Measurements from ENCODE around the gene SUFU.
"Not testable (repeated sequence)": the region's sequence is repeated elsewhere in the genome, so short reads cannot be mapped to it uniquely, and the experiment has no call there.

The SUFU gene

DNA sequence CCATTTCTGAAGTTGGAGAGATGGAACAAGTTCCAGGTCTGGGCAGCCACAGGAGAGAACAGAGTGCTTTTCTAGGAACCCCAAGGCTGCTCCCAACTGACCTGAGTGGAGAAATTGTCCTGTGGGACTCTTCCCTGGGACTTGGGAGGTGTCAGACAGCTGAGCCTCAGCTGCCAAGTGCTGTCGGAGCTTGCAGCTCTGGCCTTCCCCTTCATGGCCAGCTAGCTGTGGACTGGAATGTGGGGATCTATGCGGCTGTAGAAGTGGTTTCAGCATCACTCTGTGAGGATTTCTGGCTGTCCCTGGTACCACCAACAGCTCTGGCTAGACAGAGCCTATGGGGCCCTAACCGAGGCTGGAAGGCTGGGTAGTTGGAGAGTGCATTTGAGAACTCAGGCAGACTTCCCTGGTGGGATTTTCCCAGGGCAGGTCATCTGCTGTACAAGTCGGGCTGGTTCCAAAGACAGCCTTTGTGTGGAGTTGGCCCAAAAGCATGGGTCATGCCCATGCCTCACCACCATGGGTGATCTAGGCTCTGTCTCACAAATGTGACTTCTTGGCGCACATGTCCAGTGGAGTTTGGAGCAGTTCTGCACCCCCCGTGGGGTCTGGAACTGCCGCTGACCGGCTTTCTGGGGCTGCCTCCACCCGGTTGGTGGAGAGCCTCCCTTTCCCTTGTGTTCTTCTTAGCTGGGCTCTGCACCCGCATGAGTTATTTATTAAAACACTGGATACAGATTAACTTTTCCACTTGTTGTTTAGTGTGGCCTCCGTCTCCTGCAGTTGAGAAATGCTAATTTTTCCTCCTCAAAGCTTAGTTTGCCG is 10.9 kb downstream of the SUFU start:
- no peak for DNase-seq
- no peak for TF ChIP-seq GATA1 (IDR thresholded peaks at IDR 0.05; ENCODE audit: low read depth, low read length)
- TF ChIP-seq POLR2A (IDR thresholded peaks at IDR 0.05; ENCODE audit: low read length) = no peak

GRCh38 chr10:102515724-102516123 is 12.0 kb downstream of the SUFU start:
- TF ChIP-seq GATA1 (IDR thresholded peaks at IDR 0.05; ENCODE audit: low read depth, low read length) (no peak), POLR2A (IDR thresholded peaks at IDR 0.05; ENCODE audit: low read length) (no peak)
- DNase-seq = no peak

DNA sequence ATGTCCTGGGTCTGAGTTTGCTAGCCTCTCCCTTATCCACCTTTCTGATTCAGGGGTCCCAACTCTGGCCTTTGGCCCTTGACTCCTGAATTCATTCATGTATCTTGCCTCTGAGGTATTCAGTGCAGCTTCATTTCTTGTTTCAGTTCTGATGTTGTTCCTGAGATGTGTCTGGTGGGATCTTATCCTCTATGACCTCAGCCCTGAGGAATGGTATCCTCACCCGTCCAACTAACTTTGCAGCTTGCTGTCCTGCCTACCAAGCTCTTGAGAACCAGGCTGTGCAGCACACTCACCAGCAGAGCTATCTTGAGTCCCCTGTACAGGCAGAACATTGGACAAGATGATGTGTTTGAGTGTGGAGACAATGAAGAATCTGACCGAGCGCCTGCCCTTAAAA is 13.8 kb downstream of the SUFU start:
- DNase-seq = no peak
- TF ChIP-seq POLR2A (IDR thresholded peaks at IDR 0.05; ENCODE audit: low read length) = no peak
- TF ChIP-seq GATA1 (IDR thresholded peaks at IDR 0.05; ENCODE audit: low read depth, low read length) = no peak

GRCh38 chr10:102519246-102519825 is 15.6 kb downstream of the SUFU start:
- no peak for TF ChIP-seq POLR2A (IDR thresholded peaks at IDR 0.05; ENCODE audit: low read length)
- TF ChIP-seq GATA1 (IDR thresholded peaks at IDR 0.05; ENCODE audit: low read depth, low read length) = no peak
- no peak for DNase-seq

DNA sequence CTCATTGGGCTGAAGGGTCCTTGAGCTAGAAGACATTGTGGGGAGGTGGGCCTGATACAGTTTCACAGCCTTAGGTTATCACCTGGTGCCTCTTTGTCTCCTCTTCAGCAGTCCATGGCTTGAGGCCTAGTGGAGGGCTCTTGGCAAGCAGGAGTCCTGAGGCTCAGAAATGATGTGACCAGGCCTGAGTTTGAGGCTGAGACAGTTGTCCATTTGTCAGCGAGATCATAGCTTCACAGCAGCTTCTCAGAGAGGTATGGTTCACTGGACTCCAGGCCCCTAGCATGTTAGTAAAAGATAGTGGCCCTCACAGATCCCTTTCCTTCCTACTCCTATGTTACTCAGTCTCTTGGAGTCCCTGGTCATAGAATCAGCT is 19.1 kb downstream of the SUFU start:
- DNase-seq = no peak
- TF ChIP-seq GATA1 (IDR thresholded peaks at IDR 0.05; ENCODE audit: low read depth, low read length) (no peak), POLR2A (IDR thresholded peaks at IDR 0.05; ENCODE audit: low read length) (no peak)

- TF ChIP-seq POLR2A (IDR thresholded peaks at IDR 0.05; ENCODE audit: low read length) = no peak
- no peak for DNase-seq
These were observed 19.7 kb downstream of the SUFU start for GRCh38 chr10:102523250-102524029.

DNA sequence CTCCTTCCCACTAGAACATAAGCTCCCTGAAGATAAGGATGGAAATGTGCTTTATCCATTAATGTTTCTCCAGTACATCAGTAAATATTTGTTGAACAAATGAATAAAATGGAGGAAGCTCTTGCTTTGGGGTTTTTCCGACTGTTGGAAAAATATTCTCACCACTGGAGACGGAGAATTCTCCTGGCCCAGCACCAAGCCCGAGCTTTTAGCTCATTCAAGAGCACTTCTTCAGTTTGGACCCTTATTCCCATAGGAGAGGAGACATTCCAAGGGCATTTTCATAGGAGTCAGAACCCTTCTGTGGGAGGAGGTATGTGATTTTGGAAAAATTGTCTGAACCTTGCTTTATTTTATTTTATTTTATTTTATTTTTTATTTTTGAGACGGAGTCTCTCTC is 21.0 kb downstream of the SUFU start:
- TF ChIP-seq GATA1 (IDR thresholded peaks at IDR 0.05; ENCODE audit: low read depth, low read length) (no peak), POLR2A (IDR thresholded peaks at IDR 0.05; ENCODE audit: low read length) (no peak)
- no peak for DNase-seq

GRCh38 chr10:102527546-102527945 is 23.8 kb downstream of the SUFU start:
- no peak for TF ChIP-seq POLR2A (IDR thresholded peaks at IDR 0.05; ENCODE audit: low read length)
- no peak for TF ChIP-seq GATA1 (IDR thresholded peaks at IDR 0.05; ENCODE audit: low read depth, low read length)
- DNase-seq = no peak

DNA sequence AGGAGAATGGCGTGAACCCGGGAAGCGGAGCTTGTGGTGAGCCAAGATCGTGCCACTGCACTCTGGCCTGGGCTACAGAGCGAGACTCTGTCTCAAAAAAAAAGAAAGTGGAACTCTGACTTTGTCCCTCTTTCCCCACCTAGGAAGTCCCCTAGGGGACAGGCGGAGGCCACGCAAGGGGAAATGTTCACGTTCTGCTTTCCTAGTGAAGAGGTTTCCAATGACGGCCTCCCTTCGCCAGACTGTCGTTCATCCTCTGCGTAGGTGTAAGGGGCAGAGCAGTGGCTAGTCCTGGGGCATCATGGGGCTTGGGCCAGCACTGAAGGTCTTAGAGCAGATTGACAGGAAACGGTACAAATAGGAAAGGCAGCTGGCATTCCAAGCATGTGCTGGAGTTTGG is 30.6 kb downstream of the SUFU start:
- DNase-seq = no peak
- TF ChIP-seq POLR2A (IDR thresholded peaks at IDR 0.05; ENCODE audit: low read length) (no peak), GATA1 (IDR thresholded peaks at IDR 0.05; ENCODE audit: low read depth, low read length) (no peak)

DNA sequence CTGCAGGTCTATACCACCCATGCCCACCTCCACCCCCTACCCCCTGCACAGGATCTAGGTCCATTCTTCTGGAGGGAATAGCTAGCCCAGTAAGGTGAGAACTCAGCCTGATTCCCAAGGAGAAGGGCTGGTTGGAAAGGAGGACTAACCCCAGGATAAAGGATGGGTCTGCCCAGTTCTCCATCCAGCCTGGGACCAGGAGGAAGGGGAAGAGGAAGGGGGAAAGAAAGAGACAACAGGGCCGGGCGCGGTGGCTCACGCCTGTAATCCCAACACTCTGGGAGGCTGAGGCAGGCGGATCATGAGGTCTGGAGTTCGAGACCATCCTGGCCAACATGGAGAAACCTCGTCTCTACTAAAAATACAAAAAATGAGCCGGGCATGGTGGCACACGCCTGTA is 31.2 kb downstream of the SUFU start:
- not testable (repeated sequence) for DNase-seq

DNA sequence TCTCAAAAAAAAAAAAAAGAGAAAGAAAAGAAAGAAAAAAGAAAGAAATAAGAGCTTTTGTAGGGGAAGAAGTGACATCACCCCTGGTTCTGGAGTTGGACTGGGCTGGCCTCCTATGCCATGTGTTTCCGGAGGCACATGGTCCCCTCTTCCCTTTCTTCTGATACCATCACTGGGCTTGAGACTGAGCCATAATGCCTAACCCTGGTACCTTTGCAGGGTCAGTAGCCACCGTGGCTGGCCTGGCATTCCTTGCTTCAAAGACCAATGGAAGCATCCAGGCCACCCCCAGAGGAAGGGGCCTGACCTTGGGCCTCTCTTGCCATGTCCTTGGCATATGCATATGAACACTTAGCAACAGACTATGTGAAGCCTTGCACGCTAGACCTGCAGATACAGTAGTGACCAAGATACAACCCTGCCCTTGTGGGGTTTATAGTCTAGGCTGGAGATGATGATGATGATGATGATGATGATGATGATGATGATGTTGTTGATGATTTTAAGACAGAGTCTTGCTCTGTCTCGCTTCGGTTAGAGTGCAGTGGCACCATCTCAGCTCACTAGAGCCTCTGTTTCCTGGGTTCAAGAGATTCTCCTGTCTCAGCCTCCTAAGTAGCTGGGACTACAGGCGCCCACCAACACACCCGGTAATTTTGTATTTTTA is 31.8 kb downstream of the SUFU start:
- DNase-seq = no peak
- TF ChIP-seq GATA1 (IDR thresholded peaks at IDR 0.05; ENCODE audit: low read depth, low read length) = no peak
- no peak for TF ChIP-seq POLR2A (IDR thresholded peaks at IDR 0.05; ENCODE audit: low read length)

GRCh38 chr10:102537367-102537766 is 33.6 kb downstream of the SUFU start:
- TF ChIP-seq GATA1 (IDR thresholded peaks at IDR 0.05; ENCODE audit: low read depth, low read length) = no peak
- TF ChIP-seq POLR2A (IDR thresholded peaks at IDR 0.05; ENCODE audit: low read length) = no peak
- no peak for DNase-seq

DNA sequence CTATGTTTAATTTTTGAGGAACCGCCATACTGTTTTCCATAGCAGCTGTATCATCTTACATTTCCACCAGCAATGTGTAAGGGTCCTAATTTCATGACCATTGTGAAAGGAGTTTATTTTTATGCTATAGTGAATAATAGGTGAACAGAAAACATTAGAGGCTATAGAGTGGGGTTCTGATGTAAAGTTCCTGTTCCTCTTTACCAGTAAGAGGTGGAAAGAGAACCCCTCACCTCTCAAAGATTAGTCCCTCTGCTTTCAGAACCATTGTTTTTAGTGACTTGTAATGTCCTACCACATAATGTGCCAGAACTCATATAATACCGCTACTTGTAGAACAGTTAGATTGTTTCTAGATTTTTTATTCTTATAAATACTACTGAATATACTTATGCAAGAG is 34.2 kb downstream of the SUFU start:
- no peak for DNase-seq
- TF ChIP-seq GATA1 (IDR thresholded peaks at IDR 0.05; ENCODE audit: low read depth, low read length) (no peak), POLR2A (IDR thresholded peaks at IDR 0.05; ENCODE audit: low read length) (no peak)

DNA sequence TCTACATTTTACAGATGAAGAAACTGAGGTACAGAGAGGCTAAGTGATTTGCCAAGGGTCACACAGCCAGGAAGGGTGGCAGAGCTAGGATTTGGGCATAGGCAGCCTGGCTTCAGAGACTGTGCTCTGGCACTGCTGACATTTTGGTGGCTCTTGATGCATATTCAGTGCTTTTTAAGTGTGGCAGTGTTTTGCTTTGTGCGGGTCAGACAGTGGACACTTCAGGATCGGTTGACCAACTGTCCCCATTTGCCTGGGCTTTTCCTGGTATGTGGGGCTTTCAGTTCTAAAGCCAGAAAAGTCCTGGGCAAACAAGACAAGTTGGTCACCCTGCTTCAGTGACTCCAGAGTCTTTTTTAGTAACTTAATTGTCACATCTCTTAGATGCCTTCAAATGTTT is 35.0 kb downstream of the SUFU start:
- DNase-seq = no peak
- TF ChIP-seq GATA1 (IDR thresholded peaks at IDR 0.05; ENCODE audit: low read depth, low read length) = no peak
- TF ChIP-seq POLR2A (IDR thresholded peaks at IDR 0.05; ENCODE audit: low read length) = no peak

Measured in erythroblast (primary cell).